Measurements from ENCODE around the gene NUP210. TPM values are rescaled to one million over a fixed set of nuclear protein-coding genes. Genes with fewer than 3 reads are reported as not detected.

Gene NUP210
- total and polyA plus RNA-seq, 4 donors, result 9.9 to 38.6 (median 22.9) TPM

- no peaks in the 10 kb centered on the region for H3K36me3 ChIP-seq (ENCODE audit: control insufficient read depth in 4 of 4, insufficient read depth in 3 of 4, low read depth in 1 of 4, low read length in 3 of 4)
- DNase-seq (ENCODE audit: low spot score), result no peak
- WGBS, result 96% methylated on average over 8 of the region's 8 CpGs
- H3K9me3 ChIP-seq (ENCODE audit: control insufficient read depth in 4 of 4, low read length in 3 of 4), result no peaks in the 10 kb centered on the region
- H3K4me1 ChIP-seq (ENCODE audit: control insufficient read depth in 4 of 4, insufficient read depth in 4 of 4, low read length in 3 of 4), result peaks cover 6 to 52% (median 30%) of the 10 kb centered on the region in 4 donors
- H3K4me3 ChIP-seq (ENCODE audit: low read depth in 1 of 3, low read length in 3 of 3), result no peak overlapping the region
- H3K9ac ChIP-seq (ENCODE audit: low read depth in 1 of 2, low read length in 2 of 2), result no peak overlapping the region
- no peak for TF ChIP-seq FOXA2 (IDR thresholded peaks at IDR 0.05)
- no peak for TF ChIP-seq RAD21 (IDR thresholded peaks at IDR 0.05)
- TF ChIP-seq ZBTB33 (IDR thresholded peaks at IDR 0.05), result no peak
- TF ChIP-seq EGR1 (IDR thresholded peaks at IDR 0.05; ENCODE audit: low read depth in 2 of 2), result no peak
- H3K27ac ChIP-seq (ENCODE audit: low read depth in 1 of 2, low read length in 2 of 2), result no peak overlapping the region
- H3K27me3 ChIP-seq (ENCODE audit: control insufficient read depth in 4 of 4, insufficient read depth in 4 of 4, low read length in 3 of 4), result no peaks in the 10 kb centered on the region
These were observed 139.9 kb downstream of the NUP210 start for GRCh38 chr3:13280122-13280790.

GRCh38 chr3:13279532-13279910 is 140.6 kb downstream of the NUP210 start:
- H3K27ac ChIP-seq (ENCODE audit: low read depth in 1 of 2, low read length in 2 of 2), result no peak overlapping the region
- TF ChIP-seq, protein P1, sequence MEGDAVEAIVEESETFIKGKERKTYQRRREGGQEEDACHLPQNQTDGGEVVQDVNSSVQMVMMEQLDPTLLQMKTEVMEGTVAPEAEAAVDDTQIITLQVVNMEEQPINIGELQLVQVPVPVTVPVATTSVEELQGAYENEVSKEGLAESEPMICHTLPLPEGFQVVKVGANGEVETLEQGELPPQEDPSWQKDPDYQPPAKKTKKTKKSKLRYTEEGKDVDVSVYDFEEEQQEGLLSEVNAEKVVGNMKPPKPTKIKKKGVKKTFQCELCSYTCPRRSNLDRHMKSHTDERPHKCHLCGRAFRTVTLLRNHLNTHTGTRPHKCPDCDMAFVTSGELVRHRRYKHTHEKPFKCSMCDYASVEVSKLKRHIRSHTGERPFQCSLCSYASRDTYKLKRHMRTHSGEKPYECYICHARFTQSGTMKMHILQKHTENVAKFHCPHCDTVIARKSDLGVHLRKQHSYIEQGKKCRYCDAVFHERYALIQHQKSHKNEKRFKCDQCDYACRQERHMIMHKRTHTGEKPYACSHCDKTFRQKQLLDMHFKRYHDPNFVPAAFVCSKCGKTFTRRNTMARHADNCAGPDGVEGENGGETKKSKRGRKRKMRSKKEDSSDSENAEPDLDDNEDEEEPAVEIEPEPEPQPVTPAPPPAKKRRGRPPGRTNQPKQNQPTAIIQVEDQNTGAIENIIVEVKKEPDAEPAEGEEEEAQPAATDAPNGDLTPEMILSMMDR (IDR thresholded peaks at IDR 0.05; ENCODE audit: low read depth, low read length, missing input control), result no peak
- TF ChIP-seq ZBTB33 (IDR thresholded peaks at IDR 0.05), result no peak
- H3K9ac ChIP-seq (ENCODE audit: low read depth in 1 of 2, low read length in 2 of 2), result no peak overlapping the region
- WGBS, result 85% methylated on average over 6 of the region's 6 CpGs
- no peaks in the 10 kb centered on the region for H3K9me3 ChIP-seq (ENCODE audit: control insufficient read depth in 4 of 4, low read length in 3 of 4)
- no peaks in the 10 kb centered on the region for H3K27me3 ChIP-seq (ENCODE audit: control insufficient read depth in 4 of 4, insufficient read depth in 4 of 4, low read length in 3 of 4)
- H3K4me3 ChIP-seq (ENCODE audit: low read depth in 1 of 3, low read length in 3 of 3), result no peak overlapping the region
- H3K4me1 ChIP-seq (ENCODE audit: control insufficient read depth in 4 of 4, insufficient read depth in 4 of 4, low read length in 3 of 4), result peaks cover 6 to 52% (median 33%) of the 10 kb centered on the region in 4 donors
- no peak for DNase-seq (ENCODE audit: low spot score)
- H3K36me3 ChIP-seq (ENCODE audit: control insufficient read depth in 4 of 4, insufficient read depth in 3 of 4, low read depth in 1 of 4, low read length in 3 of 4), result no peaks in the 10 kb centered on the region

- Histone ChIP-seq H3K27ac (ENCODE audit: low read depth in 1 of 2, low read length in 2 of 2) (no peak overlapping the region), H3K27me3 (ENCODE audit: control insufficient read depth in 4 of 4, insufficient read depth in 4 of 4, low read length in 3 of 4) (no peaks in the 10 kb centered on the region)
- WGBS, result 92% methylated on average over 9 of the region's 9 CpGs
- TF ChIP-seq SP1 (IDR thresholded peaks at IDR 0.05) (no peak), RAD21 (IDR thresholded peaks at IDR 0.05) (no peak), EGR1 (IDR thresholded peaks at IDR 0.05; ENCODE audit: low read depth in 2 of 2) (no peak), YY1 (IDR thresholded peaks at IDR 0.05) (no peak), RXRA (IDR thresholded peaks at IDR 0.05) (no peak), HNF4G (IDR thresholded peaks at IDR 0.05) (no peak), HNF4A (conservative IDR thresholded peaks at IDR 0.05) (no peak)
- TF ChIP-seq, protein P2, sequence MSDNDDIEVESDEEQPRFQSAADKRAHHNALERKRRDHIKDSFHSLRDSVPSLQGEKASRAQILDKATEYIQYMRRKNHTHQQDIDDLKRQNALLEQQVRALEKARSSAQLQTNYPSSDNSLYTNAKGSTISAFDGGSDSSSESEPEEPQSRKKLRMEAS (IDR thresholded peaks at IDR 0.05), result no peak
- TF ChIP-seq, protein P3, sequence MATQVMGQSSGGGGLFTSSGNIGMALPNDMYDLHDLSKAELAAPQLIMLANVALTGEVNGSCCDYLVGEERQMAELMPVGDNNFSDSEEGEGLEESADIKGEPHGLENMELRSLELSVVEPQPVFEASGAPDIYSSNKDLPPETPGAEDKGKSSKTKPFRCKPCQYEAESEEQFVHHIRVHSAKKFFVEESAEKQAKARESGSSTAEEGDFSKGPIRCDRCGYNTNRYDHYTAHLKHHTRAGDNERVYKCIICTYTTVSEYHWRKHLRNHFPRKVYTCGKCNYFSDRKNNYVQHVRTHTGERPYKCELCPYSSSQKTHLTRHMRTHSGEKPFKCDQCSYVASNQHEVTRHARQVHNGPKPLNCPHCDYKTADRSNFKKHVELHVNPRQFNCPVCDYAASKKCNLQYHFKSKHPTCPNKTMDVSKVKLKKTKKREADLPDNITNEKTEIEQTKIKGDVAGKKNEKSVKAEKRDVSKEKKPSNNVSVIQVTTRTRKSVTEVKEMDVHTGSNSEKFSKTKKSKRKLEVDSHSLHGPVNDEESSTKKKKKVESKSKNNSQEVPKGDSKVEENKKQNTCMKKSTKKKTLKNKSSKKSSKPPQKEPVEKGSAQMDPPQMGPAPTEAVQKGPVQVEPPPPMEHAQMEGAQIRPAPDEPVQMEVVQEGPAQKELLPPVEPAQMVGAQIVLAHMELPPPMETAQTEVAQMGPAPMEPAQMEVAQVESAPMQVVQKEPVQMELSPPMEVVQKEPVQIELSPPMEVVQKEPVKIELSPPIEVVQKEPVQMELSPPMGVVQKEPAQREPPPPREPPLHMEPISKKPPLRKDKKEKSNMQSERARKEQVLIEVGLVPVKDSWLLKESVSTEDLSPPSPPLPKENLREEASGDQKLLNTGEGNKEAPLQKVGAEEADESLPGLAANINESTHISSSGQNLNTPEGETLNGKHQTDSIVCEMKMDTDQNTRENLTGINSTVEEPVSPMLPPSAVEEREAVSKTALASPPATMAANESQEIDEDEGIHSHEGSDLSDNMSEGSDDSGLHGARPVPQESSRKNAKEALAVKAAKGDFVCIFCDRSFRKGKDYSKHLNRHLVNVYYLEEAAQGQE (IDR thresholded peaks at IDR 0.05), result no peak
- TF ChIP-seq, protein P1 (IDR thresholded peaks at IDR 0.05; ENCODE audit: low read depth, low read length, missing input control), result no peak
These were observed 141.2 kb downstream of the NUP210 start for GRCh38 chr3:13278783-13279531.

More at GRCh38 chr3:13278783-13279531, 141.2 kb downstream of the NUP210 start:
- DNase-seq (ENCODE audit: low spot score), result no peak
- H3K36me3 ChIP-seq (ENCODE audit: control insufficient read depth in 4 of 4, insufficient read depth in 3 of 4, low read depth in 1 of 4, low read length in 3 of 4), result no peaks in the 10 kb centered on the region
- peaks cover 8 to 52% (median 34%) of the 10 kb centered on the region in 4 donors for H3K4me1 ChIP-seq (ENCODE audit: control insufficient read depth in 4 of 4, insufficient read depth in 4 of 4, low read length in 3 of 4)
- H3K4me3 ChIP-seq (ENCODE audit: low read depth in 1 of 3, low read length in 3 of 3), result no peak overlapping the region
- no peaks in the 10 kb centered on the region for H3K9me3 ChIP-seq (ENCODE audit: control insufficient read depth in 4 of 4, low read length in 3 of 4)
- H3K9ac ChIP-seq (ENCODE audit: low read depth in 1 of 2, low read length in 2 of 2), result no peak overlapping the region

All from liver (tissue), 9 donors.